ENCODE measurements around the gene CAMTA1. TPM values are rescaled to one million over a fixed set of nuclear protein-coding genes. Genes with fewer than 3 reads are reported as not detected.

The CAMTA1 gene
- polyA plus RNA-seq, 1 donor from 2014 or later, result 162 TPM

DNA sequence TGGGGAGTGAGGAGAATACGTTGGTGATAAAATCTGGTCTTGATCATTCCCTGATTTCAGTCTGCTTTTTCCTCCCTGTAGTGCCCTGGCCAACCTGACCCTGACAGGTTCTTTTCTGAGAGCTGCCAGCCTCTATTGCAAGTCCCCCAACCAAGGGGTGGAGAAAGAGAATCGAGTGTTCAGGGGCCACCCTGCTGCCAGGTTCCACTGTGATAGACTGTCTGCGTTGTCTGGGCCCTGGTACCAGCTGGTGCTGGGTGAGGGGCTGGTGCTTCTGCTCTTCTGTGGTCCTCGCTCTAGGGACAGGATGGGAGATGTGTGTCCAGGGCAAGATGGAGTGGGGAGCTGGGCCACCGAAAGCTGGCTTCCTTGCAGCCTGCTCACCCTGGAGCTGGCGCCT, 214.6 kb downstream of the CAMTA1 start:
- Histone ChIP-seq H3K9ac (ENCODE audit: low read length) (no peak overlapping the region), H3K27me3 (ENCODE audit: insufficient read depth, low read depth, low read length) (no peaks in the 10 kb centered on the region), H3K36me3 (ENCODE audit: insufficient read depth, low read length) (no peaks in the 10 kb centered on the region), H3K9me3 (ENCODE audit: low read length) (no peaks in the 10 kb centered on the region), H3K79me2 (replicated peaks; ENCODE audit: insufficient read depth, low read length) (no peaks in the 10 kb centered on the region), H3K4me2 (ENCODE audit: low read length) (no peak overlapping the region), H3K27ac (ENCODE audit: low read length) (no peak overlapping the region), H3K9me2 (ENCODE audit: insufficient read depth, low read length) (no peaks in the 10 kb centered on the region), H4K20me1 (ENCODE audit: insufficient read depth) (no peaks in the 10 kb centered on the region), H3F3A (ENCODE audit: insufficient read depth, low read length, poor library complexity, severe bottlenecking) (no peaks in the 10 kb centered on the region), H2AFZ (ENCODE audit: low read depth, low read length) (no peak overlapping the region), H3K4me3 (ENCODE audit: low read length) (no peak overlapping the region)
- no peak for TF ChIP-seq MXI1 (conservative IDR thresholded peaks at IDR 0.05; ENCODE audit: poor library complexity, severe bottlenecking)
- no peak for TF ChIP-seq RAD21 (conservative IDR thresholded peaks at IDR 0.05)
- no peak for TF ChIP-seq POLR2AphosphoS5 (IDR thresholded peaks at IDR 0.05)
- TF ChIP-seq, protein P1, sequence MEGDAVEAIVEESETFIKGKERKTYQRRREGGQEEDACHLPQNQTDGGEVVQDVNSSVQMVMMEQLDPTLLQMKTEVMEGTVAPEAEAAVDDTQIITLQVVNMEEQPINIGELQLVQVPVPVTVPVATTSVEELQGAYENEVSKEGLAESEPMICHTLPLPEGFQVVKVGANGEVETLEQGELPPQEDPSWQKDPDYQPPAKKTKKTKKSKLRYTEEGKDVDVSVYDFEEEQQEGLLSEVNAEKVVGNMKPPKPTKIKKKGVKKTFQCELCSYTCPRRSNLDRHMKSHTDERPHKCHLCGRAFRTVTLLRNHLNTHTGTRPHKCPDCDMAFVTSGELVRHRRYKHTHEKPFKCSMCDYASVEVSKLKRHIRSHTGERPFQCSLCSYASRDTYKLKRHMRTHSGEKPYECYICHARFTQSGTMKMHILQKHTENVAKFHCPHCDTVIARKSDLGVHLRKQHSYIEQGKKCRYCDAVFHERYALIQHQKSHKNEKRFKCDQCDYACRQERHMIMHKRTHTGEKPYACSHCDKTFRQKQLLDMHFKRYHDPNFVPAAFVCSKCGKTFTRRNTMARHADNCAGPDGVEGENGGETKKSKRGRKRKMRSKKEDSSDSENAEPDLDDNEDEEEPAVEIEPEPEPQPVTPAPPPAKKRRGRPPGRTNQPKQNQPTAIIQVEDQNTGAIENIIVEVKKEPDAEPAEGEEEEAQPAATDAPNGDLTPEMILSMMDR (IDR thresholded peaks at IDR 0.05; ENCODE audit: poor library complexity, severe bottlenecking), result no peak
- no peak for TF ChIP-seq SMC3 (conservative IDR thresholded peaks at IDR 0.05; ENCODE audit: poor library complexity)
- TF ChIP-seq, protein P2, sequence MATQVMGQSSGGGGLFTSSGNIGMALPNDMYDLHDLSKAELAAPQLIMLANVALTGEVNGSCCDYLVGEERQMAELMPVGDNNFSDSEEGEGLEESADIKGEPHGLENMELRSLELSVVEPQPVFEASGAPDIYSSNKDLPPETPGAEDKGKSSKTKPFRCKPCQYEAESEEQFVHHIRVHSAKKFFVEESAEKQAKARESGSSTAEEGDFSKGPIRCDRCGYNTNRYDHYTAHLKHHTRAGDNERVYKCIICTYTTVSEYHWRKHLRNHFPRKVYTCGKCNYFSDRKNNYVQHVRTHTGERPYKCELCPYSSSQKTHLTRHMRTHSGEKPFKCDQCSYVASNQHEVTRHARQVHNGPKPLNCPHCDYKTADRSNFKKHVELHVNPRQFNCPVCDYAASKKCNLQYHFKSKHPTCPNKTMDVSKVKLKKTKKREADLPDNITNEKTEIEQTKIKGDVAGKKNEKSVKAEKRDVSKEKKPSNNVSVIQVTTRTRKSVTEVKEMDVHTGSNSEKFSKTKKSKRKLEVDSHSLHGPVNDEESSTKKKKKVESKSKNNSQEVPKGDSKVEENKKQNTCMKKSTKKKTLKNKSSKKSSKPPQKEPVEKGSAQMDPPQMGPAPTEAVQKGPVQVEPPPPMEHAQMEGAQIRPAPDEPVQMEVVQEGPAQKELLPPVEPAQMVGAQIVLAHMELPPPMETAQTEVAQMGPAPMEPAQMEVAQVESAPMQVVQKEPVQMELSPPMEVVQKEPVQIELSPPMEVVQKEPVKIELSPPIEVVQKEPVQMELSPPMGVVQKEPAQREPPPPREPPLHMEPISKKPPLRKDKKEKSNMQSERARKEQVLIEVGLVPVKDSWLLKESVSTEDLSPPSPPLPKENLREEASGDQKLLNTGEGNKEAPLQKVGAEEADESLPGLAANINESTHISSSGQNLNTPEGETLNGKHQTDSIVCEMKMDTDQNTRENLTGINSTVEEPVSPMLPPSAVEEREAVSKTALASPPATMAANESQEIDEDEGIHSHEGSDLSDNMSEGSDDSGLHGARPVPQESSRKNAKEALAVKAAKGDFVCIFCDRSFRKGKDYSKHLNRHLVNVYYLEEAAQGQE (IDR thresholded peaks at IDR 0.05; ENCODE audit: borderline replicate concordance), result no peak
- TF ChIP-seq TAF1 (IDR thresholded peaks at IDR 0.05; ENCODE audit: low read depth), result no peak
- no peak for TF ChIP-seq EP300 (conservative IDR thresholded peaks at IDR 0.05; ENCODE audit: poor library complexity, severe bottlenecking)
- TF ChIP-seq EZH2 (IDR thresholded peaks at IDR 0.05; ENCODE audit: borderline replicate concordance, insufficient read depth, low read length, poor library complexity, severe bottlenecking), result no peak

DNA sequence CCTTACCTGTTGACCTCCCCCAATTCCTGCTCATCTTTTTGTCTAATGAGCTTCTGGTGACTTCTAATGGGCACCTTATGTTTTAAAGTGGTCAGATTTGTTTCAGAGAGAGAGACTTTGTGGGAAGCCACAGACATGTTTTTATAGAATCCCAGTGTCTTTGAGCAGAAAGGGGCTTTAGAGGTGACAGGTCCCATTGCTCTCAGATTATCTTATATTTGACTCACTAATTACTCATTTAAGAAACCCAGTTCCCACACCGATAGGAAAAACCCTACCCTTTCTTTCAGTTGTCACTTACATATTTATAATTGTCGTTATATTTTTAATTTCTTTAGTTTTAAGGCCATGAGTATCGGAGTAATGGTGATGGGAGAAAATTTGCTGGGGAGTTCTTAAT, 215.5 kb downstream of the CAMTA1 start:
- H3K9me2 ChIP-seq (ENCODE audit: insufficient read depth, low read length), result no peaks in the 10 kb centered on the region
- H3K9ac ChIP-seq (ENCODE audit: low read length), result no peak overlapping the region
- no peaks in the 10 kb centered on the region for H3K79me2 ChIP-seq (replicated peaks; ENCODE audit: insufficient read depth, low read length)
- H3K27ac ChIP-seq (ENCODE audit: low read length), result no peak overlapping the region
- no peak overlapping the region for H2AFZ ChIP-seq (ENCODE audit: low read depth, low read length)
- H3K27me3 ChIP-seq (ENCODE audit: insufficient read depth, low read depth, low read length), result no peaks in the 10 kb centered on the region
- no peak overlapping the region for H3K4me2 ChIP-seq (ENCODE audit: low read length)
- no peaks in the 10 kb centered on the region for H3F3A ChIP-seq (ENCODE audit: insufficient read depth, low read length, poor library complexity, severe bottlenecking)
- no peaks in the 10 kb centered on the region for H3K9me3 ChIP-seq (ENCODE audit: low read length)
- TF ChIP-seq, protein P2 (IDR thresholded peaks at IDR 0.05; ENCODE audit: borderline replicate concordance), result no peak
- TF ChIP-seq EZH2 (IDR thresholded peaks at IDR 0.05; ENCODE audit: borderline replicate concordance, insufficient read depth, low read length, poor library complexity, severe bottlenecking), result no peak
- no peak overlapping the region for H3K4me3 ChIP-seq (ENCODE audit: low read length)
- H3K36me3 ChIP-seq (ENCODE audit: insufficient read depth, low read length), result no peaks in the 10 kb centered on the region
- no peaks in the 10 kb centered on the region for H4K20me1 ChIP-seq (ENCODE audit: insufficient read depth)

Measured in neural cell (in vitro differentiated cells).